ENCODE results near the gene TOMM40.

DNA sequence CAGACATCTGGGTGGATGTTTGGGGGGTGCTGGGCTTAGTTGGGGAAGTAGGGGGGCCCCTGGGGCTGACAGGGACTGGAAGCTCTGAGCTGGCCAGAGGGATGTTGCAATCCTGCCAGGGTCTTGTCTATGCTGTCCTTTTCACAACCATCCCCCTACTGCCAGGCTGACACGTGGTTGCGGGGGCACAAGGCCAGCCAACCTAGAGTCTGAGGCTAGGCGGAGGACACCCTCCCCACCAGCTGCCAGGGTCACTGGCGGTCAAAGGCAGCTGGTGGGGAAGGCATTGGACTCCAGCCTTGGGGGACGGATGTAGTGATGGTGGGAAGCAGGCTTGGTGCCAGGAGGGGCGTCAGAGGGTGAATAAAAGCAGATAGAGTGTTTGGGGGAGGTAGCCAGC is 21.8 kb downstream of the TOMM40 start:
- TF ChIP-seq, protein P1, sequence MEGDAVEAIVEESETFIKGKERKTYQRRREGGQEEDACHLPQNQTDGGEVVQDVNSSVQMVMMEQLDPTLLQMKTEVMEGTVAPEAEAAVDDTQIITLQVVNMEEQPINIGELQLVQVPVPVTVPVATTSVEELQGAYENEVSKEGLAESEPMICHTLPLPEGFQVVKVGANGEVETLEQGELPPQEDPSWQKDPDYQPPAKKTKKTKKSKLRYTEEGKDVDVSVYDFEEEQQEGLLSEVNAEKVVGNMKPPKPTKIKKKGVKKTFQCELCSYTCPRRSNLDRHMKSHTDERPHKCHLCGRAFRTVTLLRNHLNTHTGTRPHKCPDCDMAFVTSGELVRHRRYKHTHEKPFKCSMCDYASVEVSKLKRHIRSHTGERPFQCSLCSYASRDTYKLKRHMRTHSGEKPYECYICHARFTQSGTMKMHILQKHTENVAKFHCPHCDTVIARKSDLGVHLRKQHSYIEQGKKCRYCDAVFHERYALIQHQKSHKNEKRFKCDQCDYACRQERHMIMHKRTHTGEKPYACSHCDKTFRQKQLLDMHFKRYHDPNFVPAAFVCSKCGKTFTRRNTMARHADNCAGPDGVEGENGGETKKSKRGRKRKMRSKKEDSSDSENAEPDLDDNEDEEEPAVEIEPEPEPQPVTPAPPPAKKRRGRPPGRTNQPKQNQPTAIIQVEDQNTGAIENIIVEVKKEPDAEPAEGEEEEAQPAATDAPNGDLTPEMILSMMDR (IDR thresholded peaks at IDR 0.05 in 4 of 5, conservative IDR thresholded peaks at IDR 0.05 in 1 of 5), result no peak
- TF ChIP-seq POLR2A (IDR thresholded peaks at IDR 0.05), result no peak
